GM12878 (cell line): ENCODE results near the gene ASNSD1. TPM values are rescaled to one million over a fixed set of nuclear protein-coding genes. Genes with fewer than 3 reads are reported as not detected.

Source experiments
- ATAC-seq: fragments of 200-7000 bp; cut with Tn5 transposase; 3 replicates; pipeline ENCODE4 v1.9.1; 2020; ENCODE audit warnings: mild to moderate bottlenecking, moderate library complexity
- BruUV-seq: library from RNA; stranded (reverse); fragments of 400-500 nt; replicated peaks from 2 replicates; lab custom pipeline; 2021; lab: Mats Ljungman, UMichigan
- CTCF ChIA-PET: fragments of 300-600 bp; sonication (Branson Sonifier 250); formaldehyde crosslinking; extraction: SDS; loops from one replicate; lab custom pipeline; 2021; ENCODE audit warnings: inconsistent platforms; lab: Yijun Ruan, JAX
- POLR2A ChIA-PET: fragments of 350-600 bp; formaldehyde crosslinking; extraction: SDS; loops from one replicate; lab custom pipeline; 2021; ENCODE audit warnings: inconsistent platforms; lab: Charles Lee
- RAD21 ChIA-PET: fragments of 300-600 bp; sonication (Branson Sonifier 250); formaldehyde crosslinking; loops from one replicate; lab custom pipeline; 2023; ENCODE audit warnings: antibody characterized with exemption; ENCODE audit not compliant: unreplicated experiment; lab: Charles Lee
- SMC1A ChIA-PET: fragments of 300-600 bp; sonication (Branson Sonifier 250); formaldehyde crosslinking; loops from one replicate; lab custom pipeline; 2023; ENCODE audit not compliant: unreplicated experiment, uncharacterized antibody; lab: Charles Lee
- DNase-seq: peaks from one replicate; pipeline ENCODE4 v3.0.0-alpha.2; 2011; ENCODE audit warnings: low read depth, low spot score
- FAIRE-seq: peaks from 3 replicates; lab custom pipeline; 2011; peaks lifted over from hg19 to GRCh38; lab: Jason Lieb, UNC
- H2AFZ ChIP-seq: 2 replicates; pipeline ENCODE4 v1.6.0; 2011; ENCODE audit warnings: low read depth, low read length, control low read depth; ENCODE audit not compliant: control insufficient read depth
- H3K27ac ChIP-seq: 2 replicates; pipeline ENCODE4 v1.5.1; 2011; ENCODE audit warnings: control low read depth; ENCODE audit not compliant: control insufficient read depth, insufficient read depth
- H3K27me3 ChIP-seq, 2 experiments: replicated peaks in 1 of 2; 2 replicates each; pipeline versions ENCODE4 v1.6.0 to v1.6.1; 2011; ENCODE audit warnings: low read length in 1 of 2; ENCODE audit not compliant: control insufficient read depth in 2 of 2, insufficient read depth in 2 of 2
- H3K36me3 ChIP-seq, 2 experiments: 2 replicates each; pipeline ENCODE4 v1.5.1; 2011; ENCODE audit warnings: low read length in 1 of 2; ENCODE audit not compliant: control insufficient read depth in 2 of 2, insufficient read depth in 2 of 2
- H3K4me1 ChIP-seq: 2 replicates; pipeline ENCODE4 v1.6.1; 2011; ENCODE audit warnings: mild to moderate bottlenecking, low read length, moderate library complexity, mixed read lengths; ENCODE audit not compliant: control insufficient read depth, insufficient read depth
- H3K4me2 ChIP-seq: 2 replicates; pipeline ENCODE4 v1.6.0; 2011; ENCODE audit warnings: control low read depth; ENCODE audit not compliant: control insufficient read depth, insufficient read depth
- H3K4me3 ChIP-seq: fragments of 200-600 bp; sonication (generic); 2 replicates; pipeline ENCODE4 v1.5.1; 2016
- H3K79me2 ChIP-seq: 2 replicates; pipeline ENCODE4 v1.6.0; 2011; ENCODE audit warnings: low read length; ENCODE audit not compliant: control insufficient read depth, insufficient read depth
- H3K9ac ChIP-seq: 2 replicates; pipeline ENCODE4 v1.8.0; 2011; ENCODE audit warnings: low read length, control low read depth, mixed read lengths; ENCODE audit not compliant: control insufficient read depth, insufficient read depth
- H3K9me3 ChIP-seq: replicated peaks from 3 replicates; pipeline ENCODE4 v1.5.1; 2011; ENCODE audit warnings: mild to moderate bottlenecking, low read length; ENCODE audit not compliant: control insufficient read depth, insufficient read depth
- H4K20me1 ChIP-seq: 2 replicates; pipeline ENCODE4 v1.6.0; 2011; ENCODE audit not compliant: control insufficient read depth, insufficient read depth
- CHD2 ChIP-seq: IDR thresholded peaks from 2 replicates; pipeline ENCODE4 v1.6.1; 2011; ENCODE audit warnings: low read depth, low read length, improper control_type of control experiment, borderline replicate concordance
- JUNB ChIP-seq: IDR thresholded peaks from 2 replicates; pipeline ENCODE4 v1.6.1; 2016; ENCODE audit warnings: antibody characterized with exemption, mild to moderate bottlenecking
- MXI1 ChIP-seq: fragments of 150-350 bp; IDR thresholded peaks from 2 replicates; pipeline ENCODE4 v1.6.1; 2011; ENCODE audit warnings: low read depth, mild to moderate bottlenecking, inconsistent platforms, low read length, improper control_type of control experiment
- NFYA ChIP-seq: IDR thresholded peaks from 2 replicates; pipeline ENCODE4 v1.6.1; 2011; ENCODE audit warnings: low read depth, mild to moderate bottlenecking, low read length, improper control_type of control experiment, borderline replicate concordance
- PAX5 ChIP-seq: IDR thresholded peaks from 2 replicates; pipeline ENCODE4 v1.6.1; 2011; ENCODE audit warnings: low read depth, low read length, borderline replicate concordance
- PAX8 ChIP-seq: fragments of 450-650 bp; IDR thresholded peaks from 2 replicates; pipeline ENCODE4 v1.6.1; 2017; ENCODE audit warnings: mild to moderate bottlenecking, moderate library complexity
- POLR2AphosphoS2 ChIP-seq: IDR thresholded peaks from 2 replicates; pipeline ENCODE4 v1.6.1; 2011; ENCODE audit warnings: low read depth, mild to moderate bottlenecking, low read length, improper control_type of control experiment, moderate library complexity
- POLR2AphosphoS5 ChIP-seq: IDR thresholded peaks from 2 replicates; pipeline ENCODE4 v1.6.1; 2011; ENCODE audit warnings: mild to moderate bottlenecking, low read length, inconsistent platforms
- POU2F2 ChIP-seq: IDR thresholded peaks from 3 replicates; pipeline ENCODE4 v1.6.1; 2011; ENCODE audit warnings: low read depth, mild to moderate bottlenecking, low read length, borderline replicate concordance
- RUNX3 ChIP-seq: IDR thresholded peaks from 2 replicates; pipeline ENCODE4 v1.6.1; 2012; ENCODE audit warnings: low read length, inconsistent platforms
- SIN3A ChIP-seq: IDR thresholded peaks from 2 replicates; pipeline ENCODE4 v1.6.1; 2012; ENCODE audit warnings: low read depth, low read length, improper control_type of control experiment
- TCF3 ChIP-seq: IDR thresholded peaks from 2 replicates; pipeline ENCODE4 v1.6.1; 2012; ENCODE audit warnings: low read depth, mild to moderate bottlenecking, low read length, borderline replicate concordance; ENCODE audit not compliant: insufficient read depth
- ZNF384 ChIP-seq: IDR thresholded peaks from 2 replicates; pipeline ENCODE4 v1.6.1; 2012; ENCODE audit warnings: low read depth, mild to moderate bottlenecking, low read length, improper control_type of control experiment, borderline replicate concordance
- in situ Hi-C: fragments of 300-500 bp; cut with MboI; formaldehyde crosslinking; loops from 9 replicates; pipeline ENCODE4 v1.14.3; 2018; ENCODE audit warnings: mixed read lengths
- intact Hi-C: fragments of 100-400 bp; cut with micrococcal nuclease; formaldehyde crosslinking; loops from one replicate; pipeline ENCODE4 v1.14.2; 2022; ENCODE audit not compliant: unreplicated experiment
- polyA plus RNA-seq, 11 experiments: library from polyadenylated mRNA; depleted of rRNA in 4 of 11; unstranded in 6 of 11; stranded (reverse) in 5 of 11; fragments of >200 nt; fragmentation: Nextera tagmentation in 4 of 11; fragmentation: Illumina TruSeq in 1 of 11; extraction: Ambion mirVana in 4 of 11; extraction: Trizol in 1 of 11; gene quantifications; 1 replicate in 1 of 11; 2 replicates in 10 of 11; pipeline versions ENCODE4 v1.2.1 to v1.2.3, GENCODE V29; 2011 to 2016; ENCODE audit warnings: inconsistent platforms in 2 of 11, missing spikeins in 2 of 11, low read depth in 1 of 11
- total RNA-seq, 4 experiments: library from RNA; depleted of rRNA in 3 of 4; stranded (reverse); fragments of >200 nt in 3 of 4; fragmentation: Illumina TruSeq in 1 of 4; extraction: Trizol in 1 of 4; gene quantifications; 2 replicates each; pipeline versions ENCODE4 v1.2.1 to v1.2.3, GENCODE V29; 2013 to 2021
- TF ChIP-seq, protein P1 (sequence below): fragments of 150-350 bp; IDR thresholded peaks from 2 replicates; pipeline ENCODE4 v1.6.1; 2014; ENCODE audit warnings: mild to moderate bottlenecking, low read depth, low read length
- TF ChIP-seq, protein P2 (sequence below): fragments of 450-650 bp; IDR thresholded peaks from 2 replicates; pipeline ENCODE4 v1.6.1; 2017; ENCODE audit warnings: borderline replicate concordance
- TF ChIP-seq, protein P3 (sequence below): IDR thresholded peaks from 2 replicates; pipeline ENCODE4 v1.6.1; 2012; ENCODE audit warnings: low read depth, low read length, improper control_type of control experiment
- TF ChIP-seq, protein P4 (sequence below): fragments of 450-650 bp; formaldehyde crosslinking; IDR thresholded peaks from 2 replicates; pipeline ENCODE4 v1.5.0; 2022; ENCODE audit warnings: mild to moderate bottlenecking, missing genetic modification characterization

Gene ASNSD1
- total and polyA plus RNA-seq, 10 of the 15 experiments (the other 5 are each of a cell fraction or from before 2014, with no cell fraction given): 39.1 to 89.8 (median 72.1) TPM

DNA sequence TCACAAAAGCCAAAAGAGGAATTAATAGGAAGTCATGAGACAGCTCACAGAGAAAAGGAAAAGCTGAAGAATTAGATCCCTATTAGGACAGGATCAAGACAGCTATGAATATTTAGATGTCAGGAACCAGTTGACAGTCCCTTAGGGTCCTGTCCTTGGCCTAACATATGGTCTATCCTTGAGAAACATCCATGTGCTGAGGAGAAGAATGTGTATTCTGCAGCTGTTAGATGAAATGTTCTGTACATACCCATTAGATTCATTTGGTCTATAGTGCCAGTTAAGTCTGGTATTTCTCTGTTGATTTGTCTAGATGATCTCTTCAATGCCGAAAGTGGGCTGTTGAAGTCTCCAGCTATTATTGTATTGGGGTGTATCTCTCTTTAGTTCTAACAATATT lies 43.1 kb upstream of the ASNSD1 start (continued):
- TF ChIP-seq, protein P1, sequence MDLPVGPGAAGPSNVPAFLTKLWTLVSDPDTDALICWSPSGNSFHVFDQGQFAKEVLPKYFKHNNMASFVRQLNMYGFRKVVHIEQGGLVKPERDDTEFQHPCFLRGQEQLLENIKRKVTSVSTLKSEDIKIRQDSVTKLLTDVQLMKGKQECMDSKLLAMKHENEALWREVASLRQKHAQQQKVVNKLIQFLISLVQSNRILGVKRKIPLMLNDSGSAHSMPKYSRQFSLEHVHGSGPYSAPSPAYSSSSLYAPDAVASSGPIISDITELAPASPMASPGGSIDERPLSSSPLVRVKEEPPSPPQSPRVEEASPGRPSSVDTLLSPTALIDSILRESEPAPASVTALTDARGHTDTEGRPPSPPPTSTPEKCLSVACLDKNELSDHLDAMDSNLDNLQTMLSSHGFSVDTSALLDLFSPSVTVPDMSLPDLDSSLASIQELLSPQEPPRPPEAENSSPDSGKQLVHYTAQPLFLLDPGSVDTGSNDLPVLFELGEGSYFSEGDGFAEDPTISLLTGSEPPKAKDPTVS: no peak
- TF ChIP-seq SIN3A (no peak), POU2F2 (no peak), POLR2AphosphoS5 (no peak), POLR2AphosphoS2 (no peak), NFYA (no peak), PAX5 (no peak)
- TF ChIP-seq, protein P2, sequence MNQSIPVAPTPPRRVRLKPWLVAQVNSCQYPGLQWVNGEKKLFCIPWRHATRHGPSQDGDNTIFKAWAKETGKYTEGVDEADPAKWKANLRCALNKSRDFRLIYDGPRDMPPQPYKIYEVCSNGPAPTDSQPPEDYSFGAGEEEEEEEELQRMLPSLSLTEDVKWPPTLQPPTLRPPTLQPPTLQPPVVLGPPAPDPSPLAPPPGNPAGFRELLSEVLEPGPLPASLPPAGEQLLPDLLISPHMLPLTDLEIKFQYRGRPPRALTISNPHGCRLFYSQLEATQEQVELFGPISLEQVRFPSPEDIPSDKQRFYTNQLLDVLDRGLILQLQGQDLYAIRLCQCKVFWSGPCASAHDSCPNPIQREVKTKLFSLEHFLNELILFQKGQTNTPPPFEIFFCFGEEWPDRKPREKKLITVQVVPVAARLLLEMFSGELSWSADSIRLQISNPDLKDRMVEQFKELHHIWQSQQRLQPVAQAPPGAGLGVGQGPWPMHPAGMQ: no peak
- TF ChIP-seq, protein P3, sequence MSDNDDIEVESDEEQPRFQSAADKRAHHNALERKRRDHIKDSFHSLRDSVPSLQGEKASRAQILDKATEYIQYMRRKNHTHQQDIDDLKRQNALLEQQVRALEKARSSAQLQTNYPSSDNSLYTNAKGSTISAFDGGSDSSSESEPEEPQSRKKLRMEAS: no peak
- TF ChIP-seq, all 136 proteins: peak for 0

DNA sequence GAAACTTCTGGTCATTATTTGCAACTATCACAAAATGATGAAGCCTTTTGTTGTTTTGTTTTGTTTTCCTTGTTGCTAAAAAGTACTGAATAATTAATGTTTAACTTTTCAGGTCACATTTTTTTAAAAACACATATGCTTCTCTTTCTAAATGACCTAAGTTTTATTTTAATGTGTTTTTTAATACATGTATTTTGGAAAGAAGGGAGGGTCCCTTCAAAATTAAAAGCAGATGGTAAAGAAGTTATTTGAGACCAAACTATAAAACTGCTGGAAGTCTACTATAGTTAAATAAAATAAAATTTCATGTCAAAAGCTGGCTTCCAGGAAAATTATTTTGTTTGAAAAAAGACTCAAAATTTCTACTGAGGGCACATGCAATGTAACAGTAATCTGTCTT lies 39.5 kb upstream of the ASNSD1 start:
- DNase-seq: no peak
- no peaks in the 10 kb centered on the region for H3K9me3 ChIP-seq
- SMC1A ChIA-PET: no interaction called here
- H3K27me3 ChIP-seq: no peaks in the 10 kb centered on the region
- in situ Hi-C loops (no loop called here), intact Hi-C loops (no loop called here)
- no peak for FAIRE-seq
- H3K79me2 ChIP-seq: no peaks in the 10 kb centered on the region
- CTCF ChIA-PET: no interaction called here
- H2AFZ ChIP-seq: no peak overlapping the region
- BruUV-seq: no TSS peak
- RAD21 ChIA-PET: no interaction called here
- H3K9ac ChIP-seq: no peak overlapping the region
- POLR2A ChIA-PET: no interaction called here
- no peak for ATAC-seq
- H3K4me1 ChIP-seq: no peaks in the 10 kb centered on the region
- H3K4me2 ChIP-seq: no peak overlapping the region
- H3K4me3 ChIP-seq: no peak overlapping the region
- no peaks in the 10 kb centered on the region for H3K36me3 ChIP-seq
- no peak overlapping the region for H3K27ac ChIP-seq
- no peaks in the 10 kb centered on the region for H4K20me1 ChIP-seq
- TF ChIP-seq, protein P4, sequence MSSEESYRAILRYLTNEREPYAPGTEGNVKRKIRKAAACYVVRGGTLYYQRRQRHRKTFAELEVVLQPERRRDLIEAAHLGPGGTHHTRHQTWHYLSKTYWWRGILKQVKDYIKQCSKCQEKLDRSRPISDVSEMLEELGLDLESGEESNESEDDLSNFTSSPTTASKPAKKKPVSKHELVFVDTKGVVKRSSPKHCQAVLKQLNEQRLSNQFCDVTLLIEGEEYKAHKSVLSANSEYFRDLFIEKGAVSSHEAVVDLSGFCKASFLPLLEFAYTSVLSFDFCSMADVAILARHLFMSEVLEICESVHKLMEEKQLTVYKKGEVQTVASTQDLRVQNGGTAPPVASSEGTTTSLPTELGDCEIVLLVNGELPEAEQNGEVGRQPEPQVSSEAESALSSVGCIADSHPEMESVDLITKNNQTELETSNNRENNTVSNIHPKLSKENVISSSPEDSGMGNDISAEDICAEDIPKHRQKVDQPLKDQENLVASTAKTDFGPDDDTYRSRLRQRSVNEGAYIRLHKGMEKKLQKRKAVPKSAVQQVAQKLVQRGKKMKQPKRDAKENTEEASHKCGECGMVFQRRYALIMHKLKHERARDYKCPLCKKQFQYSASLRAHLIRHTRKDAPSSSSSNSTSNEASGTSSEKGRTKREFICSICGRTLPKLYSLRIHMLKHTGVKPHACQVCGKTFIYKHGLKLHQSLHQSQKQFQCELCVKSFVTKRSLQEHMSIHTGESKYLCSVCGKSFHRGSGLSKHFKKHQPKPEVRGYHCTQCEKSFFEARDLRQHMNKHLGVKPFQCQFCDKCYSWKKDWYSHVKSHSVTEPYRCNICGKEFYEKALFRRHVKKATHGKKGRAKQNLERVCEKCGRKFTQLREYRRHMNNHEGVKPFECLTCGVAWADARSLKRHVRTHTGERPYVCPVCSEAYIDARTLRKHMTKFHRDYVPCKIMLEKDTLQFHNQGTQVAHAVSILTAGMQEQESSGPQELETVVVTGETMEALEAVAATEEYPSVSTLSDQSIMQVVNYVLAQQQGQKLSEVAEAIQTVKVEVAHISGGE: no peak
- TF ChIP-seq RUNX3 (no peak), CHD2 (no peak), MXI1 (no peak), ZNF384 (no peak), JUNB (no peak), PAX8 (no peak), TCF3 (no peak)
- TF ChIP-seq, protein P2: no peak
